Activated CD8-positive, alpha-beta memory T cell treated with anti-CD3 and anti-CD28 coated beads for 48 hours (primary cell): ENCODE measurements around the gene MLXIP.
"Not testable (repeated sequence)": the region's sequence is repeated elsewhere in the genome, so short reads cannot be mapped to it uniquely, and the experiment has no call there.

Source experiments
- DNase-seq, 3 experiments: peaks; one replicate each; pipeline ENCODE4 v3.0.0-alpha.2; 2020; ENCODE audit warnings: low read depth in 2 of 3, low spot score in 2 of 3

Gene MLXIP, protein sequence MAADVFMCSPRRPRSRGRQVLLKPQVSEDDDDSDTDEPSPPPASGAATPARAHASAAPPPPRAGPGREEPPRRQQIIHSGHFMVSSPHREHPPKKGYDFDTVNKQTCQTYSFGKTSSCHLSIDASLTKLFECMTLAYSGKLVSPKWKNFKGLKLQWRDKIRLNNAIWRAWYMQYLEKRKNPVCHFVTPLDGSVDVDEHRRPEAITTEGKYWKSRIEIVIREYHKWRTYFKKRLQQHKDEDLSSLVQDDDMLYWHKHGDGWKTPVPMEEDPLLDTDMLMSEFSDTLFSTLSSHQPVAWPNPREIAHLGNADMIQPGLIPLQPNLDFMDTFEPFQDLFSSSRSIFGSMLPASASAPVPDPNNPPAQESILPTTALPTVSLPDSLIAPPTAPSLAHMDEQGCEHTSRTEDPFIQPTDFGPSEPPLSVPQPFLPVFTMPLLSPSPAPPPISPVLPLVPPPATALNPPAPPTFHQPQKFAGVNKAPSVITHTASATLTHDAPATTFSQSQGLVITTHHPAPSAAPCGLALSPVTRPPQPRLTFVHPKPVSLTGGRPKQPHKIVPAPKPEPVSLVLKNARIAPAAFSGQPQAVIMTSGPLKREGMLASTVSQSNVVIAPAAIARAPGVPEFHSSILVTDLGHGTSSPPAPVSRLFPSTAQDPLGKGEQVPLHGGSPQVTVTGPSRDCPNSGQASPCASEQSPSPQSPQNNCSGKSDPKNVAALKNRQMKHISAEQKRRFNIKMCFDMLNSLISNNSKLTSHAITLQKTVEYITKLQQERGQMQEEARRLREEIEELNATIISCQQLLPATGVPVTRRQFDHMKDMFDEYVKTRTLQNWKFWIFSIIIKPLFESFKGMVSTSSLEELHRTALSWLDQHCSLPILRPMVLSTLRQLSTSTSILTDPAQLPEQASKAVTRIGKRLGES

DNA sequence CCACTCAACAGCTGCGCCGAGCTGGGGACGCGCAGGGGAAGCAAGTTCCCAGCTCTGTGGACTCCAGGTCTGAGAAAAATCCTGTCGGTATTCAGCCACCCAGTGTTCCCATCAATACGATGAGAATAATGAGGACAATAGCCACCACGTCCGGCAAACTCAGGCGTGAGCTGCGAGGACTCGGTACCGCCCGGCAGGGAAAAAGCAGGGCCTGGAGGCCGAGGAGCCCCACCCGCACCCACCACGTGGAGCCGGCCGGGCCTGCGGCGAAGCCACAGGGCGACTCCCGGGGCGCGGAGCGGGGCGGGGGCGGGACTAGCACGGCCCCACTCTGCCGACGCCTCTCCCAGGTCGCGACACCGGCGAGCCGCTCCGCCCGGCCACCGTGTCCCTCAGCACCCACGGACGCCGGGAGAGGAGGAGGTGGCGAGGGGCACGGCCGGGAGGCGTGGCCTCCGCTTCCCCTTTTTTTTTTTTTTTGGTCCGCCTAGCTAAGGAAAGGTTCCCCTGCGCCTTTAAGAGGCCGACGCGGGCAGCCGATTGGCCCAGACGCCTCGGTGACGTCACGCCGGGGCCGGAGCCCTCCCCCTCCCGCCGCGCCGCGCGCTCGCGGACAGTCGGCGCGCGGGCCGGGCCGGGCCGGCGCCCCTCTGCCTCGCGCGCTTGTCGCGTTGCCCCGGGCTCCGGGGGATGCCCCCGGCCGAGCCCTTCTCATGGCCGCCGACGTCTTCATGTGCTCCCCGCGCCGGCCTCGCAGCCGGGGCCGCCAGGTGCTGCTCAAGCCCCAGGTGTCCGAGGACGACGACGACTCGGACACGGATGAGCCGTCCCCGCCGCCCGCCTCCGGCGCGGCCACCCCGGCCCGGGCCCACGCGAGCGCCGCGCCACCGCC, at the start of gene MLXIP:
Gene MLXIP, plus strand, starts transcription at position 616 of the 892 bp plus-strand sequence. Its CDS starts 98 bp downstream, at position 714.
- DNase-seq: peak; percentile 76 to 84 (median 83)

DNA sequence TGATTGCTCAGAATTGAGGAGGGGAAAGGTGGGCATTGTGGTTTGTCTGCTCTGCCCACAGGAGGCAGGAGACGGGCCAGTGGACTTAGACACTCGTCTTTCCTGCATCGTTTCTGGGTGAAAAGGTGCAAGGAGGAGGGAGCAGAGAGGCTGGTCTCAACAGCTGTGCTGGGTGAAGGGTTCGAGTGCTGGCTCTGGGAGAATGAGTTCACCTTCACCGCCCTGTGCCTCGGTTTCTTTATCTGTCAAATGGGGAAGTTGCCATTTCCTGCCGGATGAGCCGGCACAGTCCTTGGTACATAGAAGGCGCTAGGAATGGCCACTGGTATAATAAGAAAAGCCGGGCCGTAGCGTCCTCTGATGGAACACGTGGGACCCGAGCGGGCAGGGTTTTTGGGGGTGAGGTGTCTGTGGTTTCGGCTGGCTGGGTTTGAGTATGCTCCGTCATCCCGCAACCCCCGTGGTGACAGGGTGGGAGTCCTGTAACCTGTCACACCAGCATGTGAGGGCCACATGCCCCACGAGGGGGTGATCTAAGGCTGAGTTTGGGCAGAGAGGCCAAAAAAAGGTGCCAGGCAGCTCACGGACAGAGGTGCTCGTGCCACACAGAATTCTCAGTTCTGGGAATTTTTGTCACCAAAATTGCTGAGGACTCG, 49.5 kb upstream of the MLXIP start:
- peak in 2 of 3 experiments; percentile 30 to 44 for DNase-seq

DNA sequence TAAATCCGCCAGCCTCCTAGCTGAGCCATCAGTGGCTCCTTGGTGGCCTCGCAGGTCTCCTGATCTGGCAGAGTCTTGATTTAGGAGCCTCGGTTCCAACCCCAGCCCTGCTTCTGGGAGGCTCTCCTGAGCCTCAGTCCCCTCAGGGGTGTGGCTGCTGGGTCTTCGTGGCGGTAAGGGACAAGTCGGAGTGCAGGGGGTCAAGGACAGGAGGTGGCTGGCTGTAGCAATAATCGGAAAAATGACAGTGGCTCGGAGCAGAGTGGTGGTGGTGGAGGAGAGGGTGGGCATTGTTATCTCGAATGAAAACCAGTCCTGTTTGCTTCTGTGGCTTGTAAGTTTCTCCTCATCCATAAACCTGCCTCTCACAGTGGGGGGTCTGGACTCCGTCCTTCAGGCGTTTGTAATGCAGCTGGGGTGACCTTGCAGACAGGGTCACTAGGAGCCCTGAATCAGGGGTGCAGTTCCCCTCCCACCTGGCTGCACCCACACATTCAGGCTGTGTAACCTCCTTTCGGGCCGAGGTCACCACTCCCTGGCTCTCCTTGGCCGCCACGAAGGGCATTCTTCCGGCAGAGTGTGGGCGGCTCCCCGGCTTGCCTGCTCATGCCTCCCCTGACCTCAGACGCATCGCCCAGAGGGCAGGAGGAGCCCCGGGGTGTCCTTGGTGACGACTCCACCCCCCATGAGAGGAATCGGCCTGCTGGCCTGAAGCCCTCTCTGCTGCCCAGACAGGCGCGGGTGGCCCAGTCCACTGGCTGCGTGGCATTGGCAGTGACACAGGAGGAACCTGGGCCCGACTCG, 48.7 kb upstream of the MLXIP start:
- DNase-seq: no peak

- no peak for DNase-seq
Observed at GRCh38 chr12:122030424-122031035, 48.0 kb upstream of the MLXIP start.

GRCh38 chr12:122031342-122032216, 47.0 kb upstream of the MLXIP start:
- DNase-seq: peak in 1 of 3 experiments; percentile 57

DNA sequence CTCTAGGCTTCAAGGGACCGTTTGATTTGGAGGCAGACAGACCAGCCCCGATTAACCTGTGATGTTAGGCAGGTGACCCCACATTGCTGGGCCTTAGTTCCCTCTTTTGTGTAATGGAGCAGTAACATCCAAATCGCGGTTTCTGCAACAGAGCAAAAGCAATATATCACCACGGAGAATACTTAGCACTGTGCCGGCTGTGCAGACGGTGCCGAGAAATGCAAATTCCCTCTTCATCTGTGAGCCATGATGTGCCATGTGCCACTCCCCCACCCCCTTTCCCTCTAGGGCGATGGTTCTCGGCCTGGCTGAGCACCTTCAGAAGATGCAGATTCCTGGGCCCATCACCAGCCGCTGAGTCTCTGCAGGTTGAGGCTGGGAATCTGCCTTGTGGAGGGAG, 46.0 kb upstream of the MLXIP start:
- no peak for DNase-seq

GRCh38 chr12:122035292-122035691, 43.3 kb upstream of the MLXIP start:
- DNase-seq: no peak

DNA sequence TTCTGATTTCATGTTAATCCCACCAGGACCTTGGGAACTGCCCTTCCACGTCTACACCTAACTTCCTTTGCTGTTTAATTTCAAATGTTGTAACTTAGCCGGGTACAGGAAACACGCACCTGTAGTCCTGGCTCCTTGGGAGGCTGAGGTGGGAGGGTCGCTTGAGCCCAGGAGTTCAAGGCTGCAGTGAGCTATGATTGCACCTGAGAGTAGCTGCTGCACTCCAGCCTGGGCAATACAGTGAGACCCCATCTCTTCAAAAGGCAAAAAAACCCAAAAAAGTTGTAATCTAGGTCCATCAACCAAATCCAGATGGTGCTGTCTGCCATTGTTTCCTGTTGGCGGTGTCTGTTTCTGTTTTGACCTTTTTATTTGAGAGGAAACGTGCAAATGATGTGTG, 42.4 kb upstream of the MLXIP start:
- DNase-seq: no peak

DNA sequence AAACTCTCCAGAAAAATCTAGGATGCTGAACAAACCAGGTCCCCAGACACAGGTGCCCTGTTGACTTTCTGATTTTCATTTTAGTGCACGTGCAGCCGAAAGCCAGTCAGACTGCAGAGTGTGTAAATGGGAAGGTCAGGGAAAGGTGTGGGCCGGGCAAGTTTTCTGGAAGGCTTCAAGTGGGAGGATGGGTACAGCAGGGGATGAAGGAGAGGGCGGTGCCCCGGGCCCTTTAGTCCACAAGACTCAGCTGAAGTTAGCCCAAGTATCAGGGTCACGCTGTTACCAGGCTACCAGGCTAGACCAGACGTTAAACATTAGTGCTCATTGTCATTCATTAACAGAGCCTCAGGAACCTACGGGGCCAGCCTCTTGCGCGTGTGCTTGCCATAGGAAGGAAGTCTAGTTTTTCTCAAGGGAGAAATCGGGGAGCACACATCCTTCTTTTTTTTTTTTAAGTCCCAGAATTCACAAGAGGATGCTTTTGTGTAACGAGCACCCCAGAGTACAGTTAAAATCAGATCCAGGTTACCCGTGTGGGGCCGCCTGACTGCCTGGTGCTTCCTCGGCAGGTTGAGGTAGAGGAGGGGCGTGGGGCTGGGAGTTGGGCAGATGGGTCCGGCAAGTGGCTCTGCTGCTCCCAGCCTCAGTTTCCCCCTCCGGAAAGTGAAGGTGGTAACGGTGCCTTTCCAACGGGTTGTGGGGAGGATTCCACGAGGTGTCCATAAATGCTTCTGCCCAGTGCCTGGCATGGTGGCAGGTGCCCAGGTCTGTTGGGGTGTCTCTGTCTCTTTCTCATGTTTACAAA, 37.8 kb upstream of the MLXIP start:
- DNase-seq: no peak

DNA sequence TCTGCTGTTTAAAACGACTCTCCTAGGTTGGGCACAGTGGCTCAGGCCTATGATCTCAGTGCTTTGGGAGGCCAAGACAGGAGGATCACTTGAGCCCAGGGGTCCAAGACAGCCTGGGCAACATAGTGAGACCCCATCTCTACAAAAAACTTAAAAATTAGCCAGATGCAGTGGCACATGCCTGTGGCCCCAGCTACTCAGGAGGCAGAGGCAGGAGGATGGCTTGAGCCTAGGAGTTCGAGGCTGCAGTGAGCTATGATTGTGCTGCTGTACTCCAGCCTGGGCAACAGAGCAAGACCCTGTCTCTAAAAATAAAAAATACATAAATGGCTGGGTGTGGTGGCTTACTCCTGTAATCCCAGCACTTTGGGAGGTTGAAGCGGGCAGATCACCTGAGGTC, 37.1 kb upstream of the MLXIP start:
- not testable (repeated sequence) for DNase-seq

DNA sequence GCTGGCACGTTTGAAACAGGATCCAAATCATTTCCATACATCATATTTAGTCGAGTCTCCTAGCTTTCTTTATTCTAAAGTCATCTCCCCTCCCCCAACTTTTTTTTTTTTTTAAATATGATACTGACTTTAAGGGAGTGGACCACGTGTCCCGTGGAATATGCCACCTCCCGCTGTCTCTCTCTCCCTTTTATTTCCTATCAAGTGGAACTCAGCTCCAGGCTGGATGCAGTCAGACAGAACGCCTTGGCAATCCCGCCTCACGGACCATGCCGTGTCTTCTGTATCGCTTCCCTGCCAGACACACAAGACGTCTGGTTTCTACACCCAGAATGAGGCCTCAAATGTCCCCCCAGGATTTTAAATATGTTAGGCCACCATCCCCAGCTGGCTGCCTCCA, 35.6 kb upstream of the MLXIP start:
- DNase-seq: no peak

DNA sequence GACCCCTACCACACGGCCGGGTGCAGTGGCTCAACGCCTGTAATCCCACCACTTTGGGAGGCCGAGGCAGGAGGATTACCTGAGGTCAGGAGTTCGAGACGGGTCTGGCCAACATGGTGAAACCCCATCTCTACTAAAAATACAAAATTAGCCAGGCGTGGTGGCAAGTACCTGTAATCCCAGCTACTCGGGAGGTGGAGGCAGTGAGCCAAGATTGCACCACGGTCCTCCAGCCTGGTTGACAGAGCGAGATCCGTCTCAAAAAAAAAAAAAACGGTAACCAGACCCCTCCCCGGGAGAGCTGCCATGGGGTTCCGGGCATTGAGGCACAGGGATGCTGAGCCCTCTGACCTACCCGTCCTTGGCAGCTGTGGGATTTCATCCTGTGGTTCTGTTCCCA, 35.1 kb upstream of the MLXIP start:
- no peak for DNase-seq

DNA sequence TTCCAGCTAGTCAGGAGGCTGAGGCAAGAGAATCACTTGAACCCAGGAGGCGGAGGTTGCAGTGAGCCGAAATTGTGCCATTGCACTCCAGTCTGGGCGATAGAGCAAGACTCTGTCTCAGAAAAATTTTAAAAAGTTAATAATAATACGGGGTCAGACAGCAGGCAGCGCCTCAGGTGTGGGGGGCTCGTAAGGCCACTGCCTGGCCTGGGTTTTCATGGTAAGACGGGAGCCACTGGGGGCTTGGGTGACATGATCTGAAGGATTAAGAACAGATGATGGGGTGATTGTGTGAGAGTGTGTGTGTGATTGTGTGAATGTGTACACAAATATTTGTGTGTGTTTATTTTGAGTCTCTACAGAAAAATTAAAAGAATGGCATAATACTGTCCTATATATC, 33.3 kb upstream of the MLXIP start:
- DNase-seq: no peak

DNA sequence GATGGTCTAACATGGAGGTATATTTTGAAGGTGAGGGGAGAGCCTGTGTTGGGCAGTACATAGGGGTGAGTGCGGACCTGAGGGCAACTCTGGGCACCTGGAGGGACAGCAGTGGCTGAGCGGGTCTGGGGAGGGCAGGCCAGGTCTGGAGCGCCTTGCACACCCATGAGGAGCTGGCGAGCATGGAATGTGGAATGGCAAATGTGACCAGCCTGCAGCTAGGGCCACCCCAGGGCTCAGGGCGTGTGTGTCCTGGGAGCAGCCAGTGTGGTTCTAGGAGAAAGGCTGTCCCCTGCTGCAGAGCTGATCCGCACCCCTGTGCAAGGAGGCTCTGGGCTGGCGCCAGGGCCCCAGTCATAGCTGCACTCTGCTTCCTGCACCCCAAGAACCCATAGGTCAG, 32.4 kb upstream of the MLXIP start:
- DNase-seq: no peak

DNA sequence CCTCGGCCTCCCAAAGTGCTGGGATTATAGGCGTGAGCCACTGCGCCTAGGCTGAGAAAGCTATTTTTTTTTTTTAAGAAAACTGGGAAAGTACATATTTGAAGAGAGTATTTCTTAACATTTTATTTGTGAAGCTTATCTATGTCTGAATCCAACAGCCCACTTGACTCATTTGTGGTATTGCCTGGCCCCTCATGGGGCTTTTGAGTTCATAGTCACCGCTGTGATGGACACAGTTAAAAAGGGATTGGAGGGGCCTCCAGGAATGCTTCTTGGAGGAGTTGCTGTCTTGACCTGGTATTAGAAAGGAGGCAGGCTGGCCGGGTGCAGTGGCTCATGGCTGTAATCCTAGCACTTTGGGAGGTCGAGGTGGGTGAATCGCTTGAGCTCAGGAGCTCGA, 30.4 kb upstream of the MLXIP start:
- no peak for DNase-seq

DNA sequence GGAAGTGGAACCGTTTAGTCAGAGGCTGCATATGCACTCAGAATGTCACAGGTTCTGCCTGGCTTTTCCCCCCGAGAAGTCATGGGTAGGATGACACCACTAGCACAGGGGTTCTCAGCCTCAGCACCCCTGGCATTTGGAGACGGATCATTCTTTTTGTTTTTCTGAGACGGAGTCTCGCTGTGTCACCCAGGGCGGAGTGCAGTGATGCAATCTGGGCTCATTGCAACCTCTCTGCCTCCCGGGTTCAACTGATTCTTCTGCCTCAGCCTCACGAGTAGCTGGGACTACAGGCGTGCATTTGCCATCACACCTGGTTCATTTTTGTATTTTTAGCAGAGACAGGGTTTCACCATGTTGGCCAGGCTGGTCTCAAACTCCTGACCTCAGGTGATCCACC, 28.7 kb upstream of the MLXIP start:
- DNase-seq: no peak

DNA sequence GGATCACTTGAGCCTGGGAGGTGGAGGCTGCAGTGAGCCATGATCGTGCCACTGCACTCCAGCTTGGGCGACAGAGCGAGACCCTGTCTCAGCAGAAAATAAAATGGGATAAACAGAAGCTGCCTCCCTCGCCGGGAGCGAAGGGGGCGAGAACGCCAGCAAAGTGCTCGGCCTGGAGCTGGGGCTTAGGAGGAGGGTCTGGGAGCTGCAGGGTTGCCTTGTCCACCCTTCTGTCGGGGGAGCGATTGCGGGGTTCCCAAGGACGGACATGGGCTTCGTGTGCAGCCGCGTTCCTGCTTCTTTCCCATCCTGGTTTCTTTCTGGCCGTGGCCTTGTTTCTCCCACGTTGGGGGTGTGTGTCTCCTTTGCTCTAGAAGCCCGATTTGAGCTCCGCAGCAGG, 27.9 kb upstream of the MLXIP start:
- no peak for DNase-seq
